ENCODE results near the gene LRGUK.

GRCh38 chr7:134246761-134247160 lies 119.6 kb downstream of the LRGUK start:
- TF ChIP-seq CTCF (IDR thresholded peaks at IDR 0.05; ENCODE audit: low read length) (no peak), EZH2 (IDR thresholded peaks at IDR 0.05; ENCODE audit: borderline replicate concordance, low read length) (no peak)

Data from OCI-LY1 (cell line).